Measurements from ENCODE around the gene MRPL58.

Gene MRPL58

GRCh38 chr17:75046407-75047289 lies 34.2 kb downstream of the MRPL58 start, which contains the start of the genes ATP5PD and KCTD2:
Gene ATP5PD (minus strand): TSS chr17:75046969. CDS start chr17:75042650, 4,319 bp downstream.
Gene KCTD2 (plus strand): TSS chr17:75047225. CDS start chr17:75047251, 26 bp downstream.
- peak; percentile 80 to 94 for DNase-seq (ENCODE audit: low read depth in 1 of 2, low spot score in 1 of 2)

DNA sequence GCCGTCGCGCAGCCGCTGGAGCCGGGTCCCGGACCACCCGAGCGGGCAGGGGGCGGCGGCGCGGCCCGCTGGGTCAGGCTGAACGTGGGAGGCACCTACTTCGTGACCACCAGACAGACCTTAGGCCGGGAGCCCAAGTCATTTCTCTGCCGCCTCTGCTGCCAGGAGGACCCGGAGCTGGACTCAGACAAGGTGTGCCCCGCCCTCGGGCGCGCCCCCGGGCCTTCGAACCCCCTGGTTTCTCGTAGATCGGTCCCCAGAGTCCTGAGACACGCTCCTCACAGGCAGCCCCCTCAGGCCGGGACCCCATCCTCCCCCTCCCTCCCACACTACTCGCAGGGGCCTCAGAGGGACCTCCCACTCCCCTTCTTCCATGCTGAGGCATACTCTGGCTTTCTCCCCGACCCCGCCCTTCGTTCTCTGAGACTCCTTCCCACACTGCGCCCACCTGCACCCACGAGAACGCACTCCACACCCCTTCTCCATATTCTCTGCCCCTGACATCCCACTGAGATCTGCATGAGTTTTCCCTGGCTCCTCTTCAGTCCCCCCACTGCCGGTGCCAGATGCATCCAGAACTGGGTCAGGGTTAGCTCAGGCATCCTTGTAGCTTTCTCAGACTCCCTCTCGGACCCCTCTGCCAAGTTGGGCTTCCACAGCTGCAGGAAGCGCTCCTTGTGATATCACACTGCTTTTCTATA lies 35.1 kb downstream of the MRPL58 start:
- no peak for DNase-seq (ENCODE audit: low read depth in 1 of 2, low spot score in 1 of 2)

GRCh38 chr17:75048249-75048878 lies 35.9 kb downstream of the MRPL58 start:
- no peak for DNase-seq (ENCODE audit: low read depth in 1 of 2, low spot score in 1 of 2)

DNA sequence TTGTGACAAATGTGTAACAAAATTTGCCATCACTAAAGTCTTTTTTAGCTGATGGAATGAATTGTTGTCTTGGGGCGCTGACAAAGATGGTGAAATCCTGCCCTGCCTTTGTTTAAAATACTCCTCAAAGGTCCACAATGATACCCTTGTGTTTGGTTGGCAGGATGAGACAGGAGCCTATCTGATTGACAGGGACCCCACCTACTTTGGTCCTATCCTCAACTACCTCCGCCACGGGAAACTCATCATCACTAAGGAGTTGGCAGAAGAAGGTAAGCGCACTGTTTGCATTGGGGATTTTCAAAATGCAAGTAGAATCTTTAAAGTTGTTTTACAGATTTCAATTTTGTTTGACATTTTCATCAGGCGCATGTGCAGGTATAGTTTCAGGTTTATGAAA lies 36.6 kb downstream of the MRPL58 start:
- no peak for DNase-seq (ENCODE audit: low read depth in 1 of 2, low spot score in 1 of 2)

- DNase-seq (ENCODE audit: low read depth in 1 of 2, low spot score in 1 of 2), result no peak
These were observed 37.2 kb downstream of the MRPL58 start for GRCh38 chr17:75049706-75050105.

- DNase-seq (ENCODE audit: low read depth in 1 of 2, low spot score in 1 of 2), result no peak
These were observed 39.5 kb downstream of the MRPL58 start for GRCh38 chr17:75051941-75052340.

DNA sequence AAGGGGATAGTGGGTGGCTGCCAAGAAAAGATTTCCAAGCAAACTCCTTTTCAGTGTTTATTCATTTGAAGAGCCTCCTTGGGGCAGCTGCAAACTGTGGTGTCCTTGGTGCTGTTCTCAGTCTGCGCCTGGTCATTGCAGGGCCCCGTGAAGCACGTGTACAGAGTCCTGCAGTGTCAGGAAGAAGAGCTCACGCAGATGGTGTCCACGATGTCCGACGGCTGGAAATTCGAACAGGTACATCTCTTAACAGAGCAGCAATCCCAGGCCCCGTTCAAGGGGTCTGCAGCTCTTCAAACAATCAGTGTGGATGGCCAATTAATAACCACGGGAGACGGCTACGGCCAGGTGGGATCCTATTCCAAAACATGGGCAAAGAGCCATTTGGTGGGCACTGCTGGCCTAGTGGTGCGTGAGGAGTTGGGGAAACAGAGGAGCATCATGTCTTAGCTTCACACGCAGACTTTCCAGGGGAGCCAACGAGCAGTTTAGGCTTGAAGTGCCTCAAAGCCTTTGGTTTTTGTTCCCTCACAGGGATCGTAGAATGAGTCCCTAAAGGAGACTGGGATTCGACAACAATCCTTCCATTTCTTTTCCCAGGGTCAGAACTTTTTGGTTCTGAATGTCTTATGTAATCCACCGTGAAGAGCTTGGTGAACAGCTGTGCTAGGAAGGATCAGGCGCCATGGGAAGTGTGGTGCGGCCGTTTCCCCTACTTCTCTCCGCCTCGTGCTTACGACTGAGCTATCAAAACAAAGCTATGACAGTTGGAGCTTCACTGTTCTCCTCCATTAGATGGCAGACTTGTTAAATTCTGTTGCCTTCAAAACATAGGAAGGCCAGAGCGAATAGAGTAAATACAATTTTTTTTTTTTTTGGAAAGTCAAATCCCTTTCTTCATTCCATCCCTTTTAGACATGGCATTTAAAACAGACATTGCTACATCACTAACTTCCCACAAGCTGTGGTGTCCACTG lies 47.2 kb downstream of the MRPL58 start:
- DNase-seq (ENCODE audit: low read depth in 1 of 2, low spot score in 1 of 2), result no peak

DNA sequence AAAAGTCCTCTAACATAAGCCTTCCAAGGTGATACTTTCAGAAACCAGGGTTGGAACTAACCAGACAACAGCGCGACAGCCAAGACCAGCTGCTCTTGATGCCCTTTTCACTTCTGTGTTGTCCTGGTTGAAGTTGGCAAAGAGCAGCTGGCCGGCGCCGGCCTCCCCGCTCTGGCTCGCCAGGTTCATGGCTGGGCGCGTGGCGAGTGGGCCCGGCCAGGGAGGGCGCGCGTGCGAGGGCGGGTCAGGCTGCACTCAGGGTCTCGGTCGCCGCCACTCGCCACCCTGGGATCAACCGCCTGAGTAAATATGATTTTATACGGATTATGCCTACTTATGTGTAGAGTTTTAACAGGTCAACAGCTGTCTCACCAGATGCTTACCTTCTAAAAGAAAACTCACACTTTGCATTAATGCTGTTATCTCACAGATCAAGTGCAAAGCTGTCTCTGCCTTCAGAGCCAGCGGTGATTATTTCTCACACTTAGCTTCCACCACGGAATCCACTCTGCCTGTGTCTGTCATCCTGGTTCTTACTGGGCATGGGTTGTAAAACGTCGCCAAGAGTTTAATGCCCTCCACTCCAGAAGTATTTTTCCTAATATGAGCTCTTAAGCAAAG lies 48.1 kb downstream of the MRPL58 start:
- DNase-seq (ENCODE audit: low read depth in 1 of 2, low spot score in 1 of 2), result no peak

DNA sequence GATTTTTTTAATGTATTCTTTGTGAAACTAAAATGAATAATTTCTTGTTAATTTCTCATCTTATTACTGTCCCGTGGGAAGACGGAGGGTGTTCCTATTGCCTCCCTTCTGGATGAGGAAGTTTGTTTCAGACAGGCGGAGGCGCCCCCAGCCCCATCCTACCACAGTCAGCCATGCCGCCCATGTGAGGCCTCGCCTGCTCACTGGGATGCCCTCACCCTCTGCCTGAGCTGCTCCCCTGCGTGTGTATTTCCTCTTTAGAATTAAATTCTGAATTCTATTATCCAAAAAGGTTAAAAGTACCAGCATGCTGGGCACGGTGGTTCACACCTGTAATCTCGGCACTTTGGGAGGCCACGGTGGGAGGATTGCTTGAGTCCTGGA lies 48.6 kb downstream of the MRPL58 start:
- no peak for DNase-seq (ENCODE audit: low read depth in 1 of 2, low spot score in 1 of 2)

DNA sequence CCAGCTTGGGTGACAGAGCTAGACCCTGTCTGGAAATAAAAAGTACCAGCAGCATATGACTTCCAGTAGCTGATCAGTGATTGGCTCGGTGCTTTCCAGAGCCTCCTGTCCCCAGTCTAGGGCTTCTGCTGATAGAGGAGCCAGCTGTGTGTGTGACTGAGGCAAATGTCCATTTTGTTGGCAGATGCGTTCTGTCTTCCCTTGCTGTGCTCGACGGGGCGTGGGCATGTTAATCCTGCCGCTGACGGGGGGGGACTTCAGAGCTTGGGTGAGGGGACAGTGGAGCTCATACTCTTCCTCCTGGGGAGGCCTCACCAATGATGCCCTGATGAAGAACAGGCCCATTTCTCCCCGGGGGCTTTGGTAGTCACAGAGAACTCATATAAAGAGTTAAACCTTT lies 49.1 kb downstream of the MRPL58 start:
- no peak for DNase-seq (ENCODE audit: low read depth in 1 of 2, low spot score in 1 of 2)

DNA sequence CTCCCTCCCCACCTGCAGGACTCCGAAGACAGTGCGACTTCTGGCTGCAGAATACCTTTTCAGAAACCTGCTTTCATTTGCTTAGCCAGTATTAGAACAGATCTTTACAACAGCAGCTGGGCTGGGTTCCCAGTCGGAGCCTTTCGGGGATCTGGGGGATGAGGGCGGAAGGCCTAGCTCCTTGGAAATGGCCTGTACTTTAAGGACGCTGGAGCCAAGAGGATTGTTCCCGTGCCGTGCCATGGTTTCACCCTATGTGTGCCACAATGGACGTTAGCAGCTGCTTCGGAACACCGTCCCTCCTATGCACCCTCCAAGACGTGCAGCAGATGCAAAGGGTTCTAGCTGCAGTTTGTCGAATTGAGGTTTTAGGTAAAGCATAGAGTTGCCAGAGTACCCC lies 50.7 kb downstream of the MRPL58 start:
- DNase-seq (ENCODE audit: low read depth in 1 of 2, low spot score in 1 of 2), result no peak

GRCh38 chr17:75063626-75064025 lies 51.2 kb downstream of the MRPL58 start:
- no peak for DNase-seq (ENCODE audit: low read depth in 1 of 2, low spot score in 1 of 2)

DNA sequence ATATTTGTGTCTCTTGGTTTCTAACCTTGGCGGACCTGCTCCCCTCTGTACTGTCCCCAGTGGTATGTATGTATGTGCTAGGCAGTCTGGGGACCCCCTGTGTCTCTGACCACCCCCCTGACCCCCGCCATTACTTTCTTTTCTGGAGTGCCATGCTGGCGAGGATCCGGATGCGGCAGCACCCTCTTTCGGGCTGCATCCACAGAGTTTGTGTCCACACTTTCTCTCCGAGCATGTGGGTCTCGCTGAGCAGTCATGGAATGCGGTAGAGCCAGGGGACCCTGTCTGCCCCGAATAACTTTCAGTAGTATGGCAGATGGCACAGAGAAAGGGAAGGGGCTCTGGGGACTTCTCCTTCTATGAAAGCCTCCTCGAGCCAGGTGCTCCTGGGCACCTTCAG lies 51.6 kb downstream of the MRPL58 start:
- no peak for DNase-seq (ENCODE audit: low read depth in 1 of 2, low spot score in 1 of 2)

DNA sequence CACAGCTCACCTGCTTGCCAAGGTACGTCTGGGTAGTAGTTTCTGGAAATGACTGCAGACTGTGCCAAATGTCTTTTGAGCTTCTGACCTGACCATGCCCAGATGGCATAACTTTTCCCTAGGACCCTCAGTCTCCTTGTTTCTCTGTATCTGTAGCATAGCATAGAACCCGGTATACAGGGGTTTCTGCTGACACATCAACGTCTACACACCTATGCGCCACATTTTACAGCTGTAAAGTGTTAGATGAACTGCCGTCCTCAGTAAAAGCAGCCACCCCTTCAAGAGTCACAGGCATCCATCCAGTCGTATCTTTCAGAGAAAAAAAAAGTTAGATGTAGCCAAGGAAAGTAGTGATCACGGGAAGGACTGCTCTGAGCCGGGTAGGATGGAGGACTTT lies 52.0 kb downstream of the MRPL58 start:
- no peak for DNase-seq (ENCODE audit: low read depth in 1 of 2, low spot score in 1 of 2)

GRCh38 chr17:75064867-75065561 lies 52.5 kb downstream of the MRPL58 start:
- DNase-seq (ENCODE audit: low read depth in 1 of 2, low spot score in 1 of 2), result no peak

DNA sequence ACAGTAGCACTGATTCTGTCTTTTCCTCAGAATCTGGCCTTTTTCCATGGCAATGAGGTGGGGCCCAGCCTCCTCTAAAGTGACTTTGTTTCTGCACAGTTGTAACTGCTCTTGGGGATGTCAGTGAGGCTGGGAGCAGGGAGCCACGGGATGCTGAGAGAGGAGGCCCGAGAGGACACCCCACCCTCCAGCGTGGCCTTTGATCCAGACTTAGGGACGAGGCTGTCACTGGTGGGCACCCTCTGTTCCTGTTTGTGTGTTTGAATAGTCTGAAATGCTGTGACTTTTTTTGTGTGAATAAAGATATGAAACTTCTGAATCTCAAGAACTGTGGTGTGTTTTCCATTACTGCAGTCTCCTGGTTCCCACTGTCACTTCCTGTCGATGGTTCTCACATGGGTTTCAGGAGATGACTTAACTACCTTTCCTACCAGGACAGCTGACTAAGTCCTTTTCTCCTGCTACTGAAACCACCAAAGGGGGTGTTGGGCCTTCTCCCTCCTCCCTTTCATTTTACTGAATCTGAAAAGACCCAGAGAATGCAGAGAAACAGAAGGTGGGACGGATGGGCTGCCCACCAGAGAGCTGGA lies 53.2 kb downstream of the MRPL58 start:
- DNase-seq (ENCODE audit: low read depth in 1 of 2, low spot score in 1 of 2), result no peak

- no peak for DNase-seq (ENCODE audit: low read depth in 1 of 2, low spot score in 1 of 2)
These were observed 55.4 kb downstream of the MRPL58 start for GRCh38 chr17:75067856-75068255.

- DNase-seq (ENCODE audit: low read depth in 1 of 2, low spot score in 1 of 2), result no peak
These were observed 56.3 kb downstream of the MRPL58 start for GRCh38 chr17:75068750-75069149.

- DNase-seq (ENCODE audit: low read depth in 1 of 2, low spot score in 1 of 2), result no peak
These were observed 57.3 kb downstream of the MRPL58 start for GRCh38 chr17:75069783-75070182.
